H1 (cell line): ENCODE data around the gene DDX59. TPM values are rescaled to one million over a fixed set of nuclear protein-coding genes. Genes with fewer than 3 reads are reported as not detected.

Experiments used
- BRCA1 ChIP-seq: IDR thresholded peaks from 2 replicates; pipeline ENCODE4 v1.6.1; 2012; ENCODE audit warnings: low read depth, low read length, improper control_type of control experiment
- JUN ChIP-seq: IDR thresholded peaks from 2 replicates; pipeline ENCODE4 v1.6.1; 2011; ENCODE audit warnings: low read depth, mild to moderate bottlenecking, improper control_type of control experiment, low read length
- TBP ChIP-seq: IDR thresholded peaks from 2 replicates; pipeline ENCODE4 v1.6.1; 2011; ENCODE audit warnings: low read depth, low read length, improper control_type of control experiment
- polyA plus RNA-seq, 7 experiments: library from polyadenylated mRNA; depleted of rRNA in 3 of 7; stranded (reverse) in 5 of 7; unstranded in 2 of 7; fragments of >200 nt in 5 of 7; fragments of 200-250 nt in 2 of 7; gene quantifications; 1 replicate in 5 of 7; 2 replicates in 1 of 7; 4 replicates in 1 of 7; pipeline versions ENCODE4 v1.2.1 to v1.2.3, GENCODE V29; 2011 to 2013; ENCODE audit warnings: missing spikeins in 2 of 7, mixed read lengths in 2 of 7
- total RNA-seq: library from RNA; stranded (reverse); fragmentation: NEBNext Ultra II Directional; extraction: Animal tissue kit (Norgen Biotek cat#: 25700); gene quantifications from 2 replicates; pipeline ENCODE4 v1.2.1, GENCODE V29; 2021

DDX59 gene
- total and polyA plus RNA-seq, 2 of the 8 experiments (the other 6 are each of a cell fraction or from before 2014, with no cell fraction given): 8.3 to 19.4 TPM

DNA sequence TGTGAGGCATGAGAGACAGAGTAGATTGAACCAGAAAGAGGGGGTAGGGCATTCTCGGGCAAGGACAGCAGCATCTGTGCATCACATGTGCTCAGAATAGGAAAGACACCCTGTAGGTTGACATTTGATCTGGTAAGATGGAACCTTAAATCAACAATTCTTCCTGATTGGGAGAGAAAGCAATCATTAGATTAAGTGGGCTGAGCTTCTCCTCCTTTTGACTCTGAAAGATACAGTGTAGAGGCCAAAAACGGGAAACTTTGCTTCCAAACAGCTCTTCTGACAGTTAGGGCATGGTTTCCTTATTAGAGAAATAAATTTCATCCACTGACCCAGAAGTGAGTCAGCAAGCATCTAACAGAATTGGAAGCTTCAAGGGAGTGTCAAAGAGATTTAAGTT, 58.9 kb downstream of the DDX59 start (continued):
- TF ChIP-seq JUN (no peak), BRCA1 (no peak), TBP (no peak)
- TF ChIP-seq, all 59 proteins: peak for 0
